DMS53 (cell line): Measurements from ENCODE around the gene SELENOS.

Experiments
- DNase-seq: peaks from one replicate; lab custom pipeline; 2025; lab: John Stamatoyannopoulos, UW

The SELENOS gene

DNA sequence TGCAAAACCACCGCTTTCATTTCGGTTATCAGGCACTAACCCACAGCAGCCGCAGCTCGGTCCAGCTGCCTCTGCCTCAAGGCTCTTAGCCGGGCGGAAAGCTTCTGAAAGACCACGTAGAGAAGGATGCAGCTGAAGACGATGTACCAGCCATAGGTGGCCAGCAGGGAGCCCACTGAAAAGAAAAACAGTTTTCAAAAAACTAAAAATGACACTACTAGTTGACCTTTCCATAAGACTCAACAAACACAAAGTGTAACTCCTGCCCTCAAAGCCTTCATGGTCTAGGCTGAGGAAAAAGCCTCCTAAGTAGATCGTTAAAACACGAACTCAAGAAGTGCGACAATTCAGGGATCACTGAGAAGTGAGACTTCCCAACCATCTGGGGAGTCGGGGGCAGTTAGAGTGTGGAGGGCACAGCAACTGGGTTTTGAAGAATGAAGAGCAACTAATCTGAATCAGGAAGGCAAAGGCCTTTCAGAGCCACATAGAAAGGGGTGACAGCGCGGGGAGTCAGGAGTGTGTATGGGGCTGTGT, 716 bp downstream of the SELENOS start:
- DNase-seq: peak; percentile 48

DNA sequence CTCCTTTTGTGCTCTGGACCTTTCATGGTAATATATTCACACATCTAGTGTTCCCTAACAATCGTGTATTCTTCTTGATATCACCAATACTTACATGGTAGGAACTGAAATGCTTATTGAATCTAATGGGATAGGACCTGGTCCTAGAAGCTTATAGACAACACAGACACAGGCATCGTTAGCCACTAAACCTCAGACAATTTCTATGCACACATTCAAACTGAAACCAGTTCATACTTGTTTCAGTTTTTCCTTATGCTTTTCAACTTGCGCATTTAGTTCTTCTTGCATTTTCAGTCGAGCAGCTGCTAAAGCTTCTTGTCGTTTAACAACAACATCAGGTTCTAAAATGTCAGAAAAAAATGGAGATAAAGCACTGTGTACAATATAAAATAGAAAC, 2.3 kb downstream of the SELENOS start:
- no peak for DNase-seq

DNA sequence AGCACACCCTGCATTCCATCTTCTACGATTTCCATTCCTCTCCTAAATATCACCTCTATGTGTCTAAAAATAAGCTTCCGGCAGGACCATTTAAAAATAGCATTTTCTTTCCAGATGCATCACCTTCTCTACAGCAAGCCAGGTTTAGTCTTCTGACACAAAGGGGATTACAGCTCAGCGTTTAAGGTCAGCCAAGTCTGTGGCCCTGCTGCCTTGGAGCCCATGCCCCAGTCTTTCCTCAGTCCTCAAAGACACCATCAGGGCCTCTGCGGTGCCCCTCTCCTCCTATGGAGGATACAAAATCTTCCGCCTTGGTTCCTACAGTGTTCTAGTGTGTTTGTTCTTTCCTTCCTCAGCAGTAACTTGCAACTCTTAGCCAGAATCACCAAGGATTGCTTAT, 3.8 kb downstream of the SELENOS start:
- DNase-seq: no peak

DNA sequence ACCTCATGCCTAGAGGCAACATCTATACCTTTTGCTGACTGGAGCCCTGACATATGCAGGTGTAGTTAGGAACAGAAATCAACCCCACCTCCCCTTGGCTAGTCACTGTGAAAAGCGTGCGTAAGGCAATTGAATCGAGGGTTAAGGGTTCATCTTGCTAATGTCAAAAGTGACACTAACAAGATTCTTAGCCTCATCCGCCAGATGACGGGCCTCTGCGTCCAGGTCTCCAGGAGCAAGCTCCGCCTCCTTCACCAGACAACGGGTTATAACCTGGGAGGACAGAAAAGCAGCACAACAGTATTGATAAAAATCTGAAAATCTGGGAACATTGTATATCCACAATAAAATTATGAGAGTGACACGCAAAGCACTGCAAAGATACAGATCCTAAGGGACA, 4.7 kb downstream of the SELENOS start:
- no peak for DNase-seq

DNA sequence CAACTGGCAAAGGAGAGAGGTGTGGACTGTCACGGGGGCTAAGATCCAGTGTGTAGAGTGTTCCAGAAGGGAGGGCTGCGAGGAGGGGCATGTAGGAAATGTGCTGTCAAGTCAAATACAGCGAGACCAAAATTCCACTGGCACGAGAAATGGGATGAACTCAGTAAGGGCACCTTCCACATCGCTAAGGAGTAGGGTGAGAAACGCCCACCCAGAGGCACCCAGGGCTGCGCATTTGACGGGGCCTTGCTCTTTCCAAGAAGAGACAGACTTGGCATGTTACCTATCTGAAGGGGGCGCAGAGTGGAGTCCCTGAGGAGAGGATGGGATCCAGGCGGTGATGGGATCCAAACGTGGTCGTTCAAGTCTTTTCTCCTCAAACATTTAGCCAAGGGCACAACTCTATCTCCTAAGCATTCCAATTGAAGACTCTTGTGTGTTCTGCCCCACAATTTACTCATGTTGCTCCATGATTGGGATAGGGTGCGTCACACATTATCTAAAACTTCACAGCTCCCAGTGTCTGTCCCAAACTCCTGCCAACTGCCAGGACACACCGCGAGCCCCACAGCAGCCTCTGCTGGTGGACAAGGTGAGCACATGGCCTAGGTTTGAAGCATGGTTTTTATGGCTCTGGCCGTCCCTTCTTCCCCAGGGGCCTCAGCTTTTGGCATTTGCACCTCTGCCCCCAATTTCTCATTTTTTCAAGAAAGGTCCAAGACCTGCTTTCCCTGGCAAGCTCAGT, 7.6 kb downstream of the SELENOS start:
- DNase-seq: peak; percentile 37

DNA sequence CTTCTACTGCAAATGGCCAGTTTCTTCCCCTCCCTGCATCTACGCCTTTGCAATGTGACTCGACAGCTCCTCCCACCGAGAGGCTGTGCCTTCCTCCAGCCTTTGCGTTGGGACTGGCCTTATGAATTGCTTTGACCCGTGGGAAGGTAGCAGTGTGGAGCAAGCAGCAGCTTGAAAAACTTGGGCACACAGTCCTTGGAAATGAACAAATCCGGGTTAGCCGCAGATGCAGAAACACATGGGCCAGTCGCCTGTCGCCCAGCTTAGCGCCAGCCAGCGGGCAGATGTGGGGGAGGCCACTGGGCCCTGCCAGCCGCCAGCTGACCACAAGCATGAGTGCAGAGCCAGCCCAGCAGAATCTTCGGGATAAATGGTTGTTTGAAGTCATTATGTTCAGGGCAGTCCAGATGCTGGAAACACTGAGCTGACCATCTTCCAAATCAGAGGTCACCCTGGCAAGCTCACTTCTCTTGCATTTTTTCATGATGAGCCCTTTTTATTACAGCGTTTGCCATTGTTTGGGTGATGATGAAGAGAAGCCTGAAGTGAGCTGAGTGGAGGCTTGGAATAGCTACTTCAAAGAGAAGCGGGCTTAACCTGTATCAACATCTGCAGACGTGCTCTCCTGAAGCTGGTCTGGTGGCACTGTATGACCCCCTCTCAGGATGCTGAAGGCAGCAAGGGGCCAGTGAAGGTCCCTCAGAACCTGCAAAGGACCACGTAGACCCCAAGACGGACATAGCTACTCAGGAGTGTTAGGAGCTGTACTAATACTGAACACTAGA, 9.8 kb downstream of the SELENOS start:
- DNase-seq: peak; percentile 47

DNA sequence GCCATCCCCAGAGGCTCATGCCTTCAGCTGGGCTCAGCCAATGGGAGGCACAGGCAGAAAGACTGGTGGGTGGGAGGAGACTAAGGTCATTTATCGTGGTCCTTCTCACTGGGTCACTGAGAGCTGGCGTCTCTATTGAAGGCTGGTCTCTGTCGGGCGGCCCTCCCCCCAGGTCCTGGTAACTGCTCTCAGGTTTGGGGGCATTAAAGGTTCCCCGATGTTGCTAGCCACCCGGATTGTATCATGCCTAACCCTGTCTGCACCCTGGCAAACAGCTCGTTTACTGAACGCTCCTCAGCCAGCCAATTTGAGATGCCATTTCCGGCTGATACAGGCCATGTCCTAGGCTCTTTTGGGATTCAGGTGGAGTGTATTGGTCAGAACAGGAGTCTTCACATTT, 10.5 kb downstream of the SELENOS start:
- DNase-seq: no peak

DNA sequence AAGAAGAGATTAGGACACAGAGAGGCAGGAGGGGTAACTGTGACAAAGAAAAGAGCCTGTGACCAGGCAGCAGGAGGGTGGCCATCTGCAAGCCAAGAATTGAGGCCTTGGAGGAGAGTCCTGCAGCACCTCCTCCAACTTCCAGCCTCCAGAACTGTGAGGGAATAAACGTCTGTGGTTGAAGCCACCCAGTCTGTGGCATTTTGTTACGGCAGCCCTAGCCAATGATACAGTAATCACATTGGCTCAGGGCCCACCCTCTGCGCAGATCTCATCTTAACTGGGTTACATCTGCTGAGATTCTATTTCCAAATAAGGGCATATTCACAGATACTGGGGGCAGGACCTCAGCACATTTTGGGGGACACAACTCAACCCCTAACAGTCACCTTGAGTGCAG, 11.3 kb downstream of the SELENOS start:
- no peak for DNase-seq

DNA sequence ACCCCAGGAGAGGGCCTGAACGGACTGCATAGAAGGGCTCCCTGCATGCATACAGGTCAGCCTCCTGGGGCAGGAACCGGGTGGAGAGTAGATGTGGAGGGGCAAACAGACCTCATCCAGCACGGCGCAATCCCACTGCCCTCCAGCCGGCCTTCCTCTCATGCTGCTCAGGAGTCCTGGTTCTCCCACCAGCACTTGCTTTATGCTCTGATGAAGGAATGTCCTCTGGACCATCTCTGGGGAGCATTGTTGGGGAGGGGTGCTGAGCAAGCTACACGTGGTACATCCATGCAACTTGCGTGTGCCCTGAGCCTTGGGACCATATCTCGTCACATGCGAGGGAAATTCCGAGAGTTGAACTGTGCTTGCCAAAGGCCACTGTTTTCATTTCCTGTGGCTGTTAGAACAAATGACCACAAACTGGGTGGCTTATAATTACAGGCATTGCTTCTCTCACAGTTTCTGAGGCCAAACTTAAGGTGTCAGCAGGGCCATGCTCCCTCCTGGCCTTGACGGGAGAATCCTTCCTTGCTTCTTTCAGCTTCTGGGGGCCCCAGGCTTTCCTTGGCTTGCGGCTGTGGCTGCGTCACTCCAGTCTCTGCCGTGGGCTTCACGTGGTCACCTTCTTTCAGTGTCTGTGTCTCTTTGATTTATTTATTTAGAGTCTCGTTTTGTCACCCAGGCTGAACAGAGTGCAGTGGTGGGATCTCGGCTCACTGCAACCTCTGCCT, 12.2 kb downstream of the SELENOS start:
- no peak for DNase-seq

DNA sequence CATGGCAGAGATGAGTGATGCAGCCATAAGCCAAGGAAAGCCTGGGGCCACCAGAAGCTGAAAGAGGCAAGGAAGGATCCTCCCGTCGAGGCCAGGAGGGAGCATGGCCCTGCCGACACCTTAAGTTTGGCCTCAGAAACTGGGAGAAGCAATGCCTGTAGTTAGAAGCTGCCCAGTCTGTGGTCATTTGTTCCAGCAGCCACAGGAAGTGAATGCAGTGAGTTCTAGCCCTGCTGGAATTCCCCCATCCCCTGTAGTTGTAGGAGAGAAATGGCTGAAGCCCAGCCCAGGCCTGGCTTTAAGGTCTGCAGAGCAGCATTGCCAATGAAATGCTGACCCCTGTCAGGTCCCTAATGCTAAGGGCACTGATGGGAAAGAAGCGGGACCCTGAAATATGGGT, 13.3 kb downstream of the SELENOS start:
- no peak for DNase-seq

DNA sequence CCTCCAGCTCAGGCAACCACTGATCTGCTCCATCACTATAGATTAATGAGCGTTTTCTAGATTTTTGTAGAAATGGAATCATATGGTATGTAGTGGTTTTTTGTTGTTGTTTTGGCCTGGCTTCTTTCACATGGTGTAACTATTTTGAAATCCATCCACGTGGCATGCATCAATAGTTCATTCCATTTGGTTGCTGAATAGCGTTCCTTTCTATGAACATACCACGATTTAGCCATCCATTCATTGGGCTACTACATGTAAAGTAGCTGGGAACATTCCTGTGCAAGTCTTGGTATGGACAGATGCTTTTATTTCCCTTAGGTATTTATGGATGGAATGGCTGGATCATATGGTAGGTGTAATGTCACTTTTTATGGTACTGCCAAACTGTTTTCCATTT, 14.7 kb downstream of the SELENOS start:
- no peak for DNase-seq

DNA sequence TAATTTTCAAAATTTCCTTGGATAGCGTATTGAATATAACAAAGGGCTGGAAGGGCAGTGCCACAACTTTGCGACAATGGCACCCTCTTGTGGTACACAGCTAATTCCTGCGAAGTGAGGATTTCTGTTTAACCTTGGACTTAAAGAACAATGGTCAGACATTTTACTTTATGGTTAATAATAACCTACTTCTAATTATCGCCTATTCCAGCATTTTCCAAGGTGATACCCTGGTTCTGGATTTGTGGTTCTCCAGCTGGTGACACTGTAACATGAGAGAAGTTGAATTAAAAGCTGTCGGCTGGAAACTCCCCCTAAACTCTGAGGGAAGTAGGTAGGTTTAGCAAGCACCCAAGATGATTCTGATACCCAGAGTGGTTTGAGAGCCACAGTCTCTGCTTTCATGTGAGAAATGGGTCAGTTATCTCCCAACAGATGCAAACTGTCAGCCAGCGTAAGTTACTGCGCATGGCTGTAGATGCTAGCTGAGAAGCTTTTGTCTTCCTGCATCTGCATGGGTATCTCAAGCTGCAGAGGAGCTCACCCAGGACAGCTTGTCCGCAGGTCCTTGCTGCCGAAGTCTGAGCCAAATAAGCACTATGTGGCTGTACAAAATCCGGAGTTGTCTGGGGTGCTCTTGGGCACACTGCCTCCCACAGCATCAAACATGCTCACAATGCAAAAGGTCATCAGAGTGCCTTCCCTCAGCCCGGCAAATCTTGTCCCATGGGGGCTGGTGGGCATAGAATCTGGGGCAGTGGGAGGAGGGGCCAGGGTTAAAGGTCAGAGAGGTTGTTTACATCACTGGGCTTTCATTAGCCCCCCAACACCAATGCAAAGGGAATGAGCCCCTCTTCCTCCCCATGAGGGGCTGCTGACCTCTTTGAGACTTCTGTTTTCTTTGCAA, 18.8 kb downstream of the SELENOS start:
- DNase-seq: peak; percentile 74

DNA sequence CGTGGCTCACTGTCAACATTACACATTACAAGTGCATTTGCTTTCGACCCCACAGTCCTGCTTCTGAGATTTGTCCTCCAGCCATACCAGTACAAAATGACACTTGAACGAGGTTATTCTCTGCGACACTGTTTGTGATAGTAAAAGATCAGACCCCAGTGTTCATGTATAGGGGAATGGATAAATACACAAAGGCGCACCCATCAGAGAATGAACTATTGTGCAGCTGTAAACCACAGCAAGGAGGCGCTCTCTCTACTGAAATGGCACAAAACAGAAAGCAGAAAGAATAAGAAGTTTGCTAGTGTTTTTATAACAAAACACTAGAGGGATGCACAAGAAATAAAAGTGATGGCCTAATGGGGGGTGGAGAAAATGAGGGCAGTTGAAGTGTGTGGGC, 20.5 kb downstream of the SELENOS start:
- DNase-seq: peak; percentile 26

DNA sequence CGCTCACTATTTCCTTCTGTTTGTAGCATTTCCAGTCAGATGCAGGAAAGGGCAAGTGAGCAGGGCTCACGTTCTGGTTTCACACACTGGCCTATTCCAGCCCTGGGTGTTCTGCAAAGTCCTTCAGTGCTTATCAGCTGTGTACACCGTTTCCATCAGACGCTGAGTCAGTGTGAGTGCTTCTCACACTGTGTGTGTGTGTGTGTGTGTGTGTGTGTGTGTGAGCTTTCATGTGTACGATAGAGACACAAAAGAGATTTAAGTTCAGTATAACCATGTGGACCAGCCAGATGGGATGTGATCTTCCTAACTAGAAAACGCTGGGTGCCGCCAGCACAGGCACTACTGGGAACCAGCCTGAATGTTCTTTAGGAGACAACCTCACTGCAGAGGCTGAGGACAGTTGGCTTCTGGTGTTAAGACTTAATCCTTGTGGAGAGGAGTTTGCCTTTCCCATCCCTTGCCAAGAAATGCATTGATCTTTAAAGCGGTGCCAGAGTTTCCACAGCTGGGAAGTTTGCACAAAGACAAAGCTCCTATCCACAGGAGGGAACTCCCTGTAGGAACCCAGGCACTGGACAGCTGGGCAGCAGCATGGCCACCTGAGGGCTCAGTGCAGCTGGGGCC, 21.6 kb downstream of the SELENOS start:
- peak; percentile 34 for DNase-seq

DNA sequence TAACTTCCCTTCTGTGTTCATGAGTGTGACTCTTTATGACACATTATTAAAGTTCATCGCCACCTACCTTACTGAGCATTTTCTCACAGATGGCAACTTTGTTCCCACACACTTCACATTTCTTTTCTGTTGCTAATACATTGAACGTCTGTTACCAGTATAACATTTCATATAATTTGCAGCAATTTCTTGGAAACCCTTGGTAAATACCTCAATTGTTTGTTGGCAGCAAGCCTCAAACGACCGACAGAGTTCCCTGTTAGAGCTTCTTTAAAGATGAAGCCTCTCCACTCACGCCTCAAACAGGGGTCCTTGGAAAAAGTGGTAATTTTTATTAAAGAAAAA, 22.3 kb downstream of the SELENOS start:
- DNase-seq: no peak

DNA sequence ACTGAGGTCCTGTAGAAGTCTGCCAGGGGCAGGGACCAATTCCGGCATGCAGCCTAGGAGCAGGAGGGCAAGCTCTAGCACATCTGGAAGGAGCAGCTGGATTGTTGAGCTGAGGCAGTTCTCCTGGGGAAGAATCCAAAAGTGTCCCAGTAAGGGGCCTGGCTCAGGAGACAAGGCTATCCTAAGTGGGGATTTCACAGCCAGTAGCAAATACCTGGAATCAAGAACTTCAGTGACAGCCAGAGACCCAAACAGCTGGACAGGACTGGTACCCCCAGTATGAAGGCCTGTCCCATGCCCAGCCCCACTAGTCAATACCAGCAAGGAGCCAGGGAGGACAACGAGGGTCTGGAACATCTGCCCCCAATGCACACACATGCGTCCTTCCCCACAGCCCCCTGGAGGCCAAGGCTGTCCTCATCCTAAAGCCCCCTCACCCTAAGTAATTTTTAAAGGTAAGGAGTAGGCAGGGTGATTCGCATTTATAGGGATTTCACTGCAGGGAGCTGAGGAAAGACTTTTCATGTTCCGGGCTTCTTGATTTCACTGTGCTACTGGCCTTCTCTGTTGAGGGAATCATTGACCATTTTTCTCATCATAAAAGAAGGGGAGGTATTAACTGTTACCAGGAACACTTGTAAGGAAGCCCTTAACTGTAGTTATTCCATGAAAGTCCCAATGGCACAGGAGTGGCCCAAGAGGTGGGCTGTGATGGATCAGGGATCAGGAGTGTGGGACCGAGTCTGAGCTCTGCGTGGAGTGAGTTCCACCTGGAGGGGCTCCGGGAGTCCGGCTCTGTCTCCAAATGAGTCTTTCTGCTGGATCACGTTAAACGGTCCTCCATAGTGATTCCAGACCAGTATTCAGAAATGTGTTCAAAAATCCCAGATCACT, 22.9 kb downstream of the SELENOS start:
- DNase-seq: no peak

DNA sequence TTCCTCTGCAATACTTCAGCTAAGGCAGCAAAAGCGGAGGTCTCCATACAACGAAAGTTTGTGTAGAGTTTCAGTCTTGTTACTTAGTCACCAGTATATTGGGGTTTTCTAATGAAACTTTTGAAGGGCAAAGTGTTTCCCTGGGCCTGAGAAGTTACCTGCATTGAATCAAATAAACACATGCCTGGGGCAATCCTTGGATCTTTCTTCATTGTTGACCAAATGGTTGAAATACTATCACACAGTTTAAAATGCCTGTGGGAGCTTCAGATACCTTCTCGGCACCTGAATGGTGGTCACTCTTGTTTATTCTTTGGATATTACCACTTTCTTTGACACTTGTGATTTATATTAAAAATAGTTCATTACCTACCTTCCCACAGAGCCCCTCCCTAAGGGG, 24.4 kb downstream of the SELENOS start:
- DNase-seq: no peak

DNA sequence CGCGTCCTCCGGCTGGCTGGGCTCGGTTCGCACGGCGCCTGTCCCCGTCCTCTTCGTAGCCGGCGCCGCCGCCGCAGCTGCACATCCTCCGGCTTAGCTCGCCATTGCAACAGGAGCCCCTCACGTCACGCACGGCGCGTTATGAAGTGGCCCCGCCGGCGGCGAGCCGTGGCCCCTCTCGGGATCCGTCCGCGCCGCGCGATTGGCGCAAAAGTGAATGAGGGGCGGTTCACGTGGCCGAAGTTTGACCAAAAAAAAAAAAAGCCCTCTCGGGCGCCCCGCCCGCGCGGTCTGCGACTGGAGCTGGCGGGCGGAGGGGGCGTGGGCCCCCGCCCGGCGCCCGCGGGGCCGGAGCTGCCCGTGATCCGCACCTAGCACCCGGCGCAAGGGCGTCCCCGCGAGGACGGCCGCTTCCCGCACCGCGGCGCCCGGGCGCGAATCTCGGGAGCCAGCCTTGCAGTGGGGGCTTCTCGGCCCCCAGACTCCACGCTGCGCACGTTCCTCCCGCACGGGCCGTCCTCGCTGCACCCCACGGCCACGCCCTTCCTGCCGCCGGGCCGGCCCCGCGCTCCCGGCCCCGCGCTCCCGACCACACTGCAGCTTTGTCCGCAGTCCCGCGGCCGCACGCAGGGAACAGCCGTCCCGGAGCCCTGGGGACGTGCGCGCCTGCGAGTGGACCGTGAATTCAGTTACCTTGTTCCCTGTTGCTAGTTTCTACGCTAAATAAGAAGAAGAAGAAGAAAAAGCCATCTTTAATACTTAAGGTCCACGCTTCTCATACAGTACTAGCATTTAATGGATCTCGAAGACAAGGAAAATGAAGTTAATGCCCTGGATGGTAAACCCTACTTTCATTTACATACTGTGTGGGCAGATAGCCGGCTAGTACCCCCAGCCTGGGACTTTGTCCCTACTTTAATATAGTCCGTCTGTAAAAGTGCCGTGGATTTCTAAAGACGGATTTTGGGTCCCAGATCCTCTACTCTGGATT, 25.2 kb downstream of the SELENOS start, which contains the start of gene CHSY1:
CHSY1 (minus strand) TSS at position 219 of the 991 bp plus-strand sequence. CDS start 592 bp downstream, outside the sequence.
- DNase-seq: peak; percentile 90
